Neural crest cell (in vitro differentiated cells): Measurements from ENCODE around the gene AUTS2. TPM values are rescaled to one million over a fixed set of nuclear protein-coding genes. Genes with fewer than 3 reads are reported as not detected.

Source experiments
- DNase-seq: peaks from one replicate; pipeline ENCODE4 v3.0.0; 2021; ENCODE audit warnings: low read depth, mixed read lengths, low spot score
- H3K27ac Mint-ChIP-seq: one replicate; pipeline ENCODE4 v1.8.0; 2021; ENCODE audit warnings: mild to moderate bottlenecking, mixed read lengths; ENCODE audit not compliant: unreplicated experiment
- H3K27me3 Mint-ChIP-seq: 2 replicates; pipeline ENCODE4 v1.8.0; 2021; ENCODE audit warnings: low read depth, mild to moderate bottlenecking, mixed read lengths
- H3K36me3 Mint-ChIP-seq: 2 replicates; pipeline ENCODE4 v1.8.0; 2021; ENCODE audit warnings: low read depth, mild to moderate bottlenecking, mixed read lengths
- H3K4me1 Mint-ChIP-seq: 2 replicates; pipeline ENCODE4 v1.8.0; 2021; ENCODE audit warnings: mixed read lengths
- H3K4me3 Mint-ChIP-seq: one replicate; pipeline ENCODE4 v1.8.0; 2021; ENCODE audit warnings: mild to moderate bottlenecking, mixed read lengths
- H3K9me3 Mint-ChIP-seq: 2 replicates; pipeline ENCODE4 v1.8.0; 2021; ENCODE audit warnings: mixed read lengths
- CTCF ChIP-seq: fragments of 200-600 bp; sonication (generic); conservative IDR thresholded peaks from 2 replicates; pipeline ENCODE4 v1.5.0; 2021; ENCODE audit warnings: antibody characterized with exemption, mild to moderate bottlenecking
- total RNA-seq: library from RNA; stranded (reverse); gene quantifications from 2 replicates; pipeline ENCODE4 v1.2.1, GENCODE V29; 2021

AUTS2 gene
- total RNA-seq, 1 donor from 2014 or later, result 152 TPM

GRCh38 chr7:70624500-70625103, 1026.3 kb downstream of the AUTS2 start:
- Mint-ChIP-seq H3K4me1 (peaks cover 14% of the 10 kb centered on the region), H3K9me3 (no peaks in the 10 kb centered on the region), H3K36me3 (no peaks in the 10 kb centered on the region), H3K27me3 (peaks cover 14% of the 10 kb centered on the region), H3K4me3 (no peak overlapping the region), H3K27ac (no peak overlapping the region)
- no peak for TF ChIP-seq CTCF
- DNase-seq, result no peak

DNA sequence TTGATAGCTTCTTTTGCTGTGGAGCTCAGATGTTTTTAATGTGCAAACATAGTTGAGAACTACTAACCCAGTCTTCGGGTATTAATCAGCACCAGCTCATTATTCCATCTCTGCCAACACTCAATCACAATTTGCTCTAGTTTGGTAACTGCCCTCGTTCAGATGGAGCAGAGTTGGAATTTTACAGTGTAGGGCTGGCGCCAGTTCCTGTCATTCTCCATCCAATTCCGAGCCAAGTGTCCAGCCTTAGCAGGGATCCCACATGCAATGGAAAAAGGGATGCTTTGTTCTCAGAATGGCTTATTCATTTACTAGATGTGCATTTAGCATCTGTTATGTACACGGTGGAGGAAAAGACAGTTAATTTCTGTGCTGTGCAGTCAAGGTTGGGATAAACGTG, 1029.2 kb downstream of the AUTS2 start:
- Mint-ChIP-seq H3K27ac (no peak overlapping the region), H3K36me3 (no peaks in the 10 kb centered on the region), H3K4me1 (peaks cover 27% of the 10 kb centered on the region), H3K27me3 (peaks cover 3% of the 10 kb centered on the region), H3K9me3 (no peaks in the 10 kb centered on the region), H3K4me3 (no peak overlapping the region)
- no peak for DNase-seq
- TF ChIP-seq CTCF, result no peak

GRCh38 chr7:70630440-70630817, 1032.2 kb downstream of the AUTS2 start:
- Mint-ChIP-seq H3K9me3 (no peaks in the 10 kb centered on the region), H3K36me3 (peaks cover 5% of the 10 kb centered on the region), H3K4me1 (peaks cover 30% of the 10 kb centered on the region), H3K27ac (peak overlapping the region; percentile 23), H3K27me3 (peaks cover 5% of the 10 kb centered on the region), H3K4me3 (no peak overlapping the region)
- no peak for DNase-seq
- no peak for TF ChIP-seq CTCF

- Mint-ChIP-seq H3K27me3 (peaks cover 5% of the 10 kb centered on the region), H3K36me3 (peaks cover 6% of the 10 kb centered on the region), H3K4me1 (peaks cover 30% of the 10 kb centered on the region), H3K9me3 (no peaks in the 10 kb centered on the region), H3K27ac (peak overlapping the region; percentile 14), H3K4me3 (no peak overlapping the region)
- DNase-seq, result no peak
- TF ChIP-seq CTCF, result no peak
Observed at GRCh38 chr7:70630818-70631457, 1032.7 kb downstream of the AUTS2 start.

DNA sequence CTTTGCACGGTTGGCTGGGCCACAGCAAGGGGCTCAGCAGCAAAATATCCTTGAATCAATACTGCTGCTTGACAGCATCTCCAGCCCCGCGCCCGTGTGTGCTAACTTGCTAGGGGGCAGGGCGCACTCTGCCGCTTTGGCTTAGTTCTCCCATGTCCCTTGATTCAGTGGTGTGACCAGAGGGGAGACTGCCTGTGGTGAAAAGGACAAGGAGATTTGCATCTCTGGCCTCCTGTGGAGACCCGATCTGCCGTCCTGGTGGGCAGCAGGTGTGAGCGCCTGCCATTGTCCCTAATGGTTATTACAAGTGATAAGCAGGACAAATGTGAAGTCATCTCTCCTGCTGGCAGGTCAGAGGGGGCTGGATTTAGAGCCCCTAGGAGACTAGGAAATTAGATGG, 1033.4 kb downstream of the AUTS2 start:
- no peak overlapping the region for H3K4me3 Mint-ChIP-seq
- peaks cover 5% of the 10 kb centered on the region for H3K27me3 Mint-ChIP-seq
- DNase-seq, result no peak

More for the DNA sequence above, 1033.4 kb downstream of the AUTS2 start:
- no peaks in the 10 kb centered on the region for H3K9me3 Mint-ChIP-seq
- H3K27ac Mint-ChIP-seq, result no peak overlapping the region
- peaks cover 6% of the 10 kb centered on the region for H3K36me3 Mint-ChIP-seq
- peaks cover 30% of the 10 kb centered on the region for H3K4me1 Mint-ChIP-seq
- TF ChIP-seq CTCF, result no peak
